IMR-90 (cell line): ENCODE results near the gene TMEM247. TPM values are rescaled to one million over a fixed set of nuclear protein-coding genes. Genes with fewer than 3 reads are reported as not detected.

Experiments used
- ATAC-seq: fragments of 200-7000 bp; cut with Tn5 transposase; 2 replicates; pipeline ENCODE4 v1.9.1; 2020; ENCODE audit warnings: low read depth, mild to moderate bottlenecking, moderate library complexity
- BruUV-seq: library from RNA; stranded (reverse); fragments of 400-500 nt; replicated peaks from 2 replicates; lab custom pipeline; 2021; lab: Mats Ljungman, UMichigan
- CTCF ChIA-PET: fragments of 300-600 bp; formaldehyde crosslinking; extraction: SDS; loops from one replicate; lab custom pipeline; 2021; ENCODE audit warnings: antibody characterized with exemption; lab: Yijun Ruan, JAX
- POLR2A ChIA-PET: fragments of 300-600 bp; sonication (Branson Sonifier 250); formaldehyde crosslinking; loops from one replicate; lab custom pipeline; 2022; ENCODE audit warnings: antibody characterized with exemption; ENCODE audit not compliant: unreplicated experiment; lab: Charles Lee
- DNase-seq: peaks from one replicate; pipeline ENCODE4 v3.0.0; 2013
- H2AFZ ChIP-seq: replicated peaks from 2 replicates; pipeline ENCODE3; 2013; ENCODE audit warnings: low read length, mild to moderate bottlenecking; ENCODE audit not compliant: poor library complexity
- H2AK5ac ChIP-seq: 2 replicates; pipeline ENCODE4 v1.6.1; 2013; ENCODE audit warnings: low read depth, low read length, inconsistent platforms
- H2AK9ac ChIP-seq: replicated peaks from 2 replicates; pipeline ENCODE3; 2013; ENCODE audit warnings: mild to moderate bottlenecking, low read depth, low read length, moderate library complexity; ENCODE audit not compliant: poor library complexity
- H2BK120ac ChIP-seq: 2 replicates; pipeline ENCODE4 v1.6.1; 2013; ENCODE audit warnings: low read depth, low read length, inconsistent platforms
- H2BK15ac ChIP-seq: 3 replicates; pipeline ENCODE4 v1.6.1; 2013; ENCODE audit warnings: low read depth, low read length, inconsistent platforms
- H2BK20ac ChIP-seq: 2 replicates; pipeline ENCODE4 v1.6.1; 2013; ENCODE audit warnings: low read depth, mild to moderate bottlenecking, inconsistent platforms, low read length, moderate library complexity
- H2BK5ac ChIP-seq: 2 replicates; pipeline ENCODE4 v1.6.1; 2013; ENCODE audit warnings: mild to moderate bottlenecking, low read depth, low read length, inconsistent platforms; ENCODE audit not compliant: poor library complexity, severe bottlenecking
- H3K14ac ChIP-seq: replicated peaks from 2 replicates; pipeline ENCODE4 v1.6.1; 2013; ENCODE audit warnings: low read depth, low read length, inconsistent platforms
- H3K18ac ChIP-seq: 2 replicates; pipeline ENCODE4 v1.6.1; 2013; ENCODE audit warnings: low read depth, low read length, control low read depth
- H3K23ac ChIP-seq: 2 replicates; pipeline ENCODE4 v1.6.1; 2013; ENCODE audit warnings: low read depth, low read length, inconsistent platforms
- H3K27ac ChIP-seq: 2 replicates; pipeline ENCODE4 v1.5.1; 2013; ENCODE audit warnings: mild to moderate bottlenecking, control low read depth, low read length; ENCODE audit not compliant: insufficient read depth
- H3K27me3 ChIP-seq: 2 replicates; pipeline ENCODE4 v1.6.1; 2013; ENCODE audit warnings: low read length; ENCODE audit not compliant: control insufficient read depth, insufficient read depth
- H3K36me3 ChIP-seq: 2 replicates; pipeline ENCODE4 v1.6.1; 2013; ENCODE audit warnings: low read length, mixed read lengths; ENCODE audit not compliant: control insufficient read depth, insufficient read depth
- H3K4ac ChIP-seq: 2 replicates; pipeline ENCODE4 v1.6.1; 2013; ENCODE audit warnings: low read depth, low read length, inconsistent platforms
- H3K4me1 ChIP-seq: 2 replicates; pipeline ENCODE4 v1.6.1; 2013; ENCODE audit warnings: low read length, mixed read lengths; ENCODE audit not compliant: control insufficient read depth, insufficient read depth
- H3K4me2 ChIP-seq: 2 replicates; pipeline ENCODE4 v1.6.1; 2013; ENCODE audit warnings: low read depth, mild to moderate bottlenecking, control low read depth, low read length, moderate library complexity
- H3K4me3 ChIP-seq: 2 replicates; pipeline ENCODE4 v1.5.1; 2013; ENCODE audit warnings: low read depth, mild to moderate bottlenecking, control low read depth, low read length, moderate library complexity; ENCODE audit not compliant: insufficient read depth
- H3K56ac ChIP-seq: 2 replicates; pipeline ENCODE4 v1.6.1; 2013; ENCODE audit warnings: low read length, inconsistent platforms; ENCODE audit not compliant: insufficient read depth; ENCODE audit errors: extremely low read depth
- H3K79me1 ChIP-seq, 2 experiments: 2 replicates each; pipeline ENCODE4 v1.6.1; 2013; ENCODE audit warnings: low read length in 2 of 2, inconsistent platforms in 1 of 2, low read depth in 1 of 2
- H3K9ac ChIP-seq: 2 replicates; pipeline ENCODE4 v1.6.1; 2013; ENCODE audit warnings: low read depth, low read length, control low read depth
- H3K9me1 ChIP-seq: 2 replicates; pipeline ENCODE4 v1.6.1; 2013; ENCODE audit warnings: low read length, inconsistent platforms; ENCODE audit not compliant: insufficient read depth
- H3K9me3 ChIP-seq: 2 replicates; pipeline ENCODE4 v1.6.1; 2013; ENCODE audit warnings: low read length; ENCODE audit not compliant: control insufficient read depth, insufficient read depth
- H4K20me1 ChIP-seq: 2 replicates; pipeline ENCODE4 v1.6.1; 2013; ENCODE audit warnings: low read length, inconsistent platforms; ENCODE audit not compliant: insufficient read depth
- H4K5ac ChIP-seq: 2 replicates; pipeline ENCODE4 v1.6.1; 2013; ENCODE audit warnings: mild to moderate bottlenecking, low read depth, low read length, control low read depth
- H4K8ac ChIP-seq, 2 experiments: 2 replicates each; pipeline ENCODE4 v1.6.1; 2013; ENCODE audit warnings: low read depth in 2 of 2, low read length in 2 of 2, control low read depth in 1 of 2, inconsistent platforms in 1 of 2
- H4K91ac ChIP-seq: 2 replicates; pipeline ENCODE4 v1.6.1; 2013; ENCODE audit warnings: low read depth, low read length, inconsistent platforms; ENCODE audit not compliant: insufficient read depth
- MAFK ChIP-seq: IDR thresholded peaks from 2 replicates; pipeline ENCODE4 v1.6.1; 2012; ENCODE audit warnings: low read depth, low read length, improper control_type of control experiment
- MXI1 ChIP-seq: IDR thresholded peaks from 2 replicates; pipeline ENCODE4 v1.6.1; 2012; ENCODE audit warnings: low read depth, mild to moderate bottlenecking, low read length, moderate library complexity, borderline replicate concordance
- NFE2L2 ChIP-seq: fragments of 150-350 bp; IDR thresholded peaks from 2 replicates; pipeline ENCODE4 v1.6.1; 2016; ENCODE audit warnings: low read depth, mild to moderate bottlenecking, low read length
- RAD21 ChIP-seq: IDR thresholded peaks from 2 replicates; pipeline ENCODE4 v1.6.1; 2012; ENCODE audit warnings: low read length, improper control_type of control experiment
- RFX5 ChIP-seq: IDR thresholded peaks from 2 replicates; pipeline ENCODE4 v1.8.0; 2012; ENCODE audit warnings: low read depth, mild to moderate bottlenecking, low read length, moderate library complexity
- USF2 ChIP-seq: fragments of 150-350 bp; IDR thresholded peaks from 2 replicates; pipeline ENCODE4 v1.6.1; 2017; ENCODE audit warnings: mild to moderate bottlenecking, antibody characterized with exemption, low read length, low read depth
- WGBS, 2 experiments: methylation state at CpG; one replicate each; pipeline versions ENCODE4 v1.1.5 to v1.1.7; 2013; ENCODE audit warnings: missing lambda C conversion rate in 2 of 2; ENCODE audit not compliant: insufficient read length in 1 of 2; ENCODE audit errors: extremely low coverage in 2 of 2; 5-methylcytosine and 5-hydroxymethylcytosine counted together
- dilution Hi-C: fragments of 300-500 bp; cut with HindIII; formaldehyde crosslinking; loops from one replicate; pipeline ENCODE4 v1.14.3; 2018; ENCODE audit warnings: low sequenced_read_pairs; ENCODE audit not compliant: unreplicated experiment
- in situ Hi-C: fragments of 300-500 bp; cut with MboI; formaldehyde crosslinking; loops from 3 replicates; pipeline ENCODE4 v1.14.3; 2019; ENCODE audit warnings: low sequenced_read_pairs, inconsistent platforms, mixed read lengths
- intact Hi-C: fragments of 100-400 bp; cut with micrococcal nuclease; formaldehyde crosslinking; loops from 2 replicates; pipeline ENCODE4 v1.10.0; 2022
- polyA plus RNA-seq, 3 experiments: library from polyadenylated mRNA; depleted of rRNA; stranded (reverse); fragments of >200 nt; gene quantifications; 2 replicates each; pipeline ENCODE4 v1.2.3, GENCODE V29; 2012; ENCODE audit warnings: low replicate concordance in 1 of 3
- total RNA-seq: library from RNA; depleted of rRNA; stranded (reverse); fragments of >200 nt; gene quantifications from 2 replicates; pipeline ENCODE4 v1.2.3, GENCODE V29; 2012

Gene TMEM247
- total and polyA plus RNA-seq, 2 of the 4 experiments (the other 2 are of a cell fraction): not detected

DNA sequence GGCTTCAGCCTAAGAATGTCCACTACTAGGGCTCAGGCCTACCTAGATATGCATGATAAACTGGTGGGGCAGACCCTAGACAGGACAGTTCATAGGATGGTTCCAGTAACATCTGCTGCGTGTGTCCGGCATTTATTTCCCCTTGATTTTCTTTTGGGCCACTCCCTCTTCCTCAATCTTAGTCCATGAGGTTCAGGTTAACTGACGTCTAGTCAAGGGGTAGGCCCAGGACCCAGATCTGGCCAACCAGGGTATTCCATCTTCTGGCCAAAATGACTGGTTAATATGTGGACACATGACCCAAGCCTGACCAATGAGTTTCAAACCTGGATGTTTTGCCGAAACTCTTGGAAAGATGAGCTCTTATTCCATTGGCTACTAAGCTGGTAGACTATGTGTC lies 15.2 kb downstream of the TMEM247 start:
- Histone ChIP-seq H4K8ac (no peak overlapping the region), H4K20me1 (no peaks in the 10 kb centered on the region), H3K18ac (no peak overlapping the region), H2BK15ac (peak overlapping the region; percentile 64; the same call in 2 of the 3 replicates), H3K36me3 (no peaks in the 10 kb centered on the region), H4K5ac (no peak overlapping the region), H2AFZ (no peak overlapping the region), H3K9me1 (peaks cover 23% of the 10 kb centered on the region), H3K9me3 (no peaks in the 10 kb centered on the region), H2AK9ac (no peak overlapping the region), H2BK120ac (peak overlapping the region; percentile 75; the same call in 1 of the 2 replicates), H4K91ac (no peak overlapping the region), H3K4ac (peak overlapping the region; percentile 48), H2BK20ac (peak overlapping the region; percentile 57), H3K4me1 (peaks cover 26% of the 10 kb centered on the region), H3K9ac (no peak overlapping the region), H2BK5ac (no peak overlapping the region), H3K79me1 (peaks cover 0 to 9% of the 10 kb centered on the region in 2 experiments; a peak in 1 of 4 replicates), H3K56ac (no peak overlapping the region), H3K23ac (no peak overlapping the region), H3K14ac (no peak overlapping the region), H3K27ac (no peak overlapping the region), H3K27me3 (no peaks in the 10 kb centered on the region), H2AK5ac (peak overlapping the region; percentile 77; the same call in 1 of the 2 replicates), H3K4me2 (no peak overlapping the region), H3K4me3 (no peak overlapping the region)
- TF ChIP-seq RAD21 (no peak), NFE2L2 (no peak), RFX5 (no peak), MAFK (no peak), USF2 (no peak), MXI1 (no peak)
- POLR2A ChIA-PET: no interaction called here
- in situ Hi-C loops: no loop called here
- no TSS peak for BruUV-seq
- no peak for ATAC-seq
- DNase-seq: no peak
- dilution Hi-C loops: no loop called here
- 60% methylated on average over 1 of the region's 4 CpGs; no CpG with 5 or more reads in 1 of the 2 experiments for WGBS, 2 experiments
- intact Hi-C loops: no loop called here
- CTCF ChIA-PET: no interaction called here
